Measurements from ENCODE around the gene LSR.

GRCh38 chr19:35205733-35206323 lies 43.0 kb upstream of the LSR start:
- TF ChIP-seq CTCF (conservative IDR thresholded peaks at IDR 0.05; ENCODE audit: low read depth in 2 of 2) (no peak), NANOG (IDR thresholded peaks at IDR 0.05; ENCODE audit: borderline replicate concordance) (no peak), EZH2phosphoT487 (IDR thresholded peaks at IDR 0.05; ENCODE audit: unreplicated experiment) (no peak), POLR2AphosphoS5 (IDR thresholded peaks at IDR 0.05; ENCODE audit: low read depth) (no peak)
